Measurements from ENCODE around the gene NXPH4.

Gene NXPH4

GRCh38 chr12:57199191-57199590, 17.4 kb upstream of the NXPH4 start:
- no peak overlapping the region for H3K4me3 ChIP-seq (ENCODE audit: low read length)
- DNase-seq (ENCODE audit: low read depth, low spot score), result no peak

DNA sequence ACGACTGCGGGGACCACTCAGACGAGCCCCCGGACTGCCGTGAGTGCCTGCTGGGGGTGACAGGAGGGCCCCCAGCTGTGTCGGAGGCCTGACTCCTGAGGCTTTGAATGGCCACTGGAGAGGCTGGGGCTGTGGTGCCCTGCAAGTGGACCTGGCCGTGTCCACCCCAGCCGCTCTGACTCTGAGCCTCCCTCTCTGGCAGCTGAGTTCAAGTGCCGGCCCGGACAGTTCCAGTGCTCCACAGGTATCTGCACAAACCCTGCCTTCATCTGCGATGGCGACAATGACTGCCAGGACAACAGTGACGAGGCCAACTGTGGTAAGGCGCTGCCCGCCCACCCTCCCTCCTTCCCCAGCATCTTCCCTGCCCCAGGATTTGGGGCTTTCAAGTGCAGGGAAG, 16.1 kb upstream of the NXPH4 start:
- no peak for DNase-seq (ENCODE audit: low read depth, low spot score)
- H3K4me3 ChIP-seq (ENCODE audit: low read length), result no peak overlapping the region

GRCh38 chr12:57201219-57201618, 15.4 kb upstream of the NXPH4 start:
- no peak for DNase-seq (ENCODE audit: low read depth, low spot score)
- no peak overlapping the region for H3K4me3 ChIP-seq (ENCODE audit: low read length)

GRCh38 chr12:57201631-57202030, 15.0 kb upstream of the NXPH4 start:
- no peak overlapping the region for H3K4me3 ChIP-seq (ENCODE audit: low read length)
- DNase-seq (ENCODE audit: low read depth, low spot score), result no peak

- H3K4me3 ChIP-seq (ENCODE audit: low read length), result no peak overlapping the region
- no peak for DNase-seq (ENCODE audit: low read depth, low spot score)
These were observed 14.3 kb upstream of the NXPH4 start for GRCh38 chr12:57202321-57202720.

DNA sequence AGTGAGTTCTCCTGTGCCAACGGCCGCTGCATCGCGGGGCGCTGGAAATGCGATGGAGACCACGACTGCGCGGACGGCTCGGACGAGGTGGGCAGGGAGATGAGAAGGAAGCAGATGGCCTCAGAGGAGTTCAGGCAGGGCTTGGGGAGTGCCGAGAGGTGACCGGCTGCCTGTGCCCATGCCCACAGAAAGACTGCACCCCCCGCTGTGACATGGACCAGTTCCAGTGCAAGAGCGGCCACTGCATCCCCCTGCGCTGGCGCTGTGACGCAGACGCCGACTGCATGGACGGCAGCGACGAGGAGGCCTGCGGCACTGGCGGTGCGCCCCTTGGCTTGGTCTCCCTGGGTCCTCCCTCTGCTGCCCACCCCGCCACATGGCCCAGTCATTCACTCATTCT, 13.4 kb upstream of the NXPH4 start:
- no peak for DNase-seq (ENCODE audit: low read depth, low spot score)
- no peak overlapping the region for H3K4me3 ChIP-seq (ENCODE audit: low read length)

GRCh38 chr12:57203791-57204190, 12.8 kb upstream of the NXPH4 start:
- no peak for DNase-seq (ENCODE audit: low read depth, low spot score)

DNA sequence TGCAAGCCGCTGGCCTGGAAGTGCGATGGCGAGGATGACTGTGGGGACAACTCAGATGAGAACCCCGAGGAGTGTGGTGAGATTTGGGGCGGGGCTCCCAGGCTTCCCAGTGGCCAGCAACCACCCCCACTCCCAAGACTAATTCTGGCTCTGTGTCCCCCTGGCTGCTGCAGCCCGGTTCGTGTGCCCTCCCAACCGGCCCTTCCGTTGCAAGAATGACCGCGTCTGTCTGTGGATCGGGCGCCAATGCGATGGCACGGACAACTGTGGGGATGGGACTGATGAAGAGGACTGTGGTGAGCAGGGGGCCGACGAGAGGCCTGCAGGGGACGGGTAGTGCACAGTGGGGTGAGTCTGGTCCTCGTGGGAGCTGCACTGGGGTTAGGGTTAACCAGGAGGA, 12.1 kb upstream of the NXPH4 start:
- H3K4me3 ChIP-seq (ENCODE audit: low read length), result no peak overlapping the region
- no peak for DNase-seq (ENCODE audit: low read depth, low spot score)

More at GRCh38 chr12:57203791-57204190, 12.8 kb upstream of the NXPH4 start:
- H3K4me3 ChIP-seq (ENCODE audit: low read length), result no peak overlapping the region

- DNase-seq (ENCODE audit: low read depth, low spot score), result no peak
- no peak overlapping the region for H3K4me3 ChIP-seq (ENCODE audit: low read length)
These were observed 11.4 kb upstream of the NXPH4 start for GRCh38 chr12:57205186-57205585.

DNA sequence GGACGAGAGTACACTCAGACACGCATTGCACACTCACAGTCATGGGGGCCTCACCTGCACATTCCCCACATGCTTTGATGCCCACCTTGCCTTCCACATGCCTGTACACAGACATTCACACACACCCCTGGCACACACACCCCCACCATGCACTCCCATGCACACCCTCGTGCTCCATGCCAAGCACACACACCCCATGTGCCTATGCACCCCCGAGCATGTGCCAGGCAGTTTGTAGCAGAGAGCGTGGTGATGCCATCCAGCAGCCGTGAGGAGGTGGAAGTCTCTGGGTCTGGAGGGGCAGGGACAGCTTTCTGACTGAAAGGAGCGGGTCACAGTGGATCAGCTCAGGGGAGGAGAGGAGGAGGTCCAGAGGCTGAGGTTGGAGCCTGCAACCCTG, 10.7 kb upstream of the NXPH4 start:
- H3K4me3 ChIP-seq (ENCODE audit: low read length), result no peak overlapping the region
- no peak for DNase-seq (ENCODE audit: low read depth, low spot score)

DNA sequence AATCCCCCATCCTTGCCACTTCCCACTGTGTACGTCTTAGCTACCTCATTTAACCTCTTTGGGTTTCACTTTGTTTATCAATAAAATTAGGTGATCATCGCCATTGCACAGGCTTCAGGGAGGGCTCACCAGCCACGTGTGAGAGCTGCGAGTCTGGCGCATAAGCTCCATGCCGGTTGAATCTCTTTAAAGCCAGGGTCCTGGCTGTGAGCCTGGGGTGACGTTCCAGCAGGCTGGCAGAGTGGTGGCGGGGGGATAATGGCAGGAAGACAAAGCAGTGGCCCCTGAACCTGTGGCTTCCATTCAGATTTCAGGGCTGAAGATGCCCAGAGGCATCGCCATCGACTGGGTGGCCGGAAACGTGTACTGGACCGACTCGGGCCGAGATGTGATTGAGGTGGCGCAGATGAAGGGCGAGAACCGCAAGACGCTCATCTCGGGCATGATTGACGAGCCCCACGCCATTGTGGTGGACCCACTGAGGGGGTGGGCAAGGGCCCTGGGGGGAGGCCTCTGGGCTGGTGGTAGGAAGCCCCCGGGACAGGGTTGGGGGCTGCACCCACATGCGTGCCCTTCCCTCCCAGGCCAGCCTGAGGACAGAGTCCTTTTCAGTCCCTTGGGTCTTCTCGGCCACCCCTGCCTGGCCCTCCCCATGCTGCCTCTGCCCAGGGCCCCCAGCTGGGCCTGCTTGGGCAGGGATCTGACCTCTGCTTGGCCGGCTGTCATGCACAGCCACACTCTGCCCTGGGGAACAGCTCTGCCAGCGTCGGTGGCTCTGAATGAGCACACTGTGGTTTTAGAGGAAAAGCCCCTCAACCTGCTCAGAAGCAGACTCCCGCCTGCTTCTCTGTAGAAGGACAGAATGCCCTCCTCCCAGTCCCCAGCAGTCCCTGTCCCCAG, 8.6 kb upstream of the NXPH4 start:
- DNase-seq (ENCODE audit: low read depth, low spot score), result no peak
- no peak overlapping the region for H3K4me3 ChIP-seq (ENCODE audit: low read length)

GRCh38 chr12:57208631-57209282, 7.8 kb upstream of the NXPH4 start:
- H3K4me3 ChIP-seq (ENCODE audit: low read length), result no peak overlapping the region
- DNase-seq (ENCODE audit: low read depth, low spot score), result no peak

DNA sequence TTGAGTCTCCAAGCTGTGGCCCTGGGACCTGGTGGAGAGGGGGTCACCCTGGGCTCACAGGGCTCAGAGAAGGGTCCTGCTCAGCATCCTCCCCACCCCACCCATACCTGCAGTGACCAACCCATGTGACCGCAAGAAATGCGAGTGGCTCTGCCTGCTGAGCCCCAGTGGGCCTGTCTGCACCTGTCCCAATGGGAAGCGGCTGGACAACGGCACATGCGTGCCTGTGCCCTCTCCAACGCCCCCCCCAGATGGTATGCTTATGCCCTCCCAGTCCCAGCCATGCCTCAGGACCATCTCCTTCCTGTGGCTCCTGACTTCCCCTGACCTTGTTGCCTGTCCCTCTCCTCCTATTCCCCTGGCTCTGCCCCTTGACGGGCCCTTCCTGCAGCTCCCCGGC, 6.7 kb upstream of the NXPH4 start:
- H3K4me3 ChIP-seq (ENCODE audit: low read length), result no peak overlapping the region
- no peak for DNase-seq (ENCODE audit: low read depth, low spot score)

DNA sequence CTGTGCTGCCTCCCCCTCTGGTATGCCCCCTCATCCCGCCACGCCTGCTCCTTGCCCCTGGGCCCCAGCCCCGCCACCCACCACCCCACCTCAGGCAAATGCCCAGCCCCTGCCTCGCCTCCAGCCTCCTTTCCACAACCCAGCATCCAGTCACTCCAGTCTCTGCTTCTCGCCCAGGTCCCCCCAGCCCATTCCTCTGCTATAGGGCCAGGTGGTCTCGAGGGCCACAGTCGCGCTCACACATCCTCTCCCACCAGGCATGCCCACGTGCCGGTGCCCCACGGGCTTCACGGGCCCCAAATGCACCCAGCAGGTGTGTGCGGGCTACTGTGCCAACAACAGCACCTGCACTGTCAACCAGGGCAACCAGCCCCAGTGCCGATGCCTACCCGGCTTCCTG, 6.1 kb upstream of the NXPH4 start:
- H3K4me3 ChIP-seq (ENCODE audit: low read length), result no peak overlapping the region
- DNase-seq (ENCODE audit: low read depth, low spot score), result no peak

GRCh38 chr12:57210926-57211692, 5.5 kb upstream of the NXPH4 start:
- no peak overlapping the region for H3K4me3 ChIP-seq (ENCODE audit: low read length)
- DNase-seq (ENCODE audit: low read depth, low spot score), result no peak

GRCh38 chr12:57211791-57212700, 4.5 kb upstream of the NXPH4 start:
- no peak for DNase-seq (ENCODE audit: low read depth, low spot score)
- no peak overlapping the region for H3K4me3 ChIP-seq (ENCODE audit: low read length)

DNA sequence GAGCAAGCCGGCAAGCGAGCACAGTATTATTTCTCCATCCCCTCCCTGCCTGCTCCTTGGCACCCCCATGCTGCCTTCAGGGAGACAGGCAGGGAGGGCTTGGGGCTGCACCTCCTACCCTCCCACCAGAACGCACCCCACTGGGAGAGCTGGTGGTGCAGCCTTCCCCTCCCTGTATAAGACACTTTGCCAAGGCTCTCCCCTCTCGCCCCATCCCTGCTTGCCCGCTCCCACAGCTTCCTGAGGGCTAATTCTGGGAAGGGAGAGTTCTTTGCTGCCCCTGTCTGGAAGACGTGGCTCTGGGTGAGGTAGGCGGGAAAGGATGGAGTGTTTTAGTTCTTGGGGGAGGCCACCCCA, 3.9 kb upstream of the NXPH4 start:
- no peak for DNase-seq (ENCODE audit: low read depth, low spot score)
- no peak overlapping the region for H3K4me3 ChIP-seq (ENCODE audit: low read length)

GRCh38 chr12:57213058-57213715, 3.4 kb upstream of the NXPH4 start:
- DNase-seq (ENCODE audit: low read depth, low spot score), result peak; percentile 70
- no peak overlapping the region for H3K4me3 ChIP-seq (ENCODE audit: low read length)
